NCI-H524 treated with DMSO at 0.1 percent for 48 hours (cell line): ENCODE results near the gene ATXN1.
"Not testable (repeated sequence)": the region's sequence is repeated elsewhere in the genome, so short reads cannot be mapped to it uniquely, and the experiment has no call there.

Experiments
- DNase-seq: peaks from one replicate; lab custom pipeline; 2025; lab: John Stamatoyannopoulos, UW

The ATXN1 gene

GRCh38 chr6:16386057-16386456, 375.2 kb downstream of the ATXN1 start:
- DNase-seq, result no peak

GRCh38 chr6:16383607-16384206, 377.6 kb downstream of the ATXN1 start:
- DNase-seq, result no peak

GRCh38 chr6:16381968-16382367, 379.3 kb downstream of the ATXN1 start:
- DNase-seq, result not testable (repeated sequence)

- no peak for DNase-seq
Observed at GRCh38 chr6:16380220-16380809, 380.9 kb downstream of the ATXN1 start.

GRCh38 chr6:16378360-16378759, 382.9 kb downstream of the ATXN1 start:
- not testable (repeated sequence) for DNase-seq

GRCh38 chr6:16377470-16377869, 383.8 kb downstream of the ATXN1 start:
- DNase-seq, result no peak

GRCh38 chr6:16375843-16376242, 385.4 kb downstream of the ATXN1 start:
- DNase-seq, result no peak

GRCh38 chr6:16375206-16375605, 386.1 kb downstream of the ATXN1 start:
- DNase-seq, result no peak

GRCh38 chr6:16374461-16375200, 386.6 kb downstream of the ATXN1 start:
- no peak for DNase-seq

- no peak for DNase-seq
Observed at GRCh38 chr6:16374016-16374415, 387.2 kb downstream of the ATXN1 start.

GRCh38 chr6:16372029-16372776, 389.1 kb downstream of the ATXN1 start:
- DNase-seq, result no peak

- DNase-seq, result no peak
Observed at GRCh38 chr6:16371401-16371800, 389.9 kb downstream of the ATXN1 start.

- DNase-seq, result no peak
Observed at GRCh38 chr6:16370943-16371342, 390.3 kb downstream of the ATXN1 start.

GRCh38 chr6:16369989-16370388, 391.3 kb downstream of the ATXN1 start:
- DNase-seq, result no peak

GRCh38 chr6:16369140-16369745, 392.0 kb downstream of the ATXN1 start:
- no peak for DNase-seq

- DNase-seq, result no peak
Observed at GRCh38 chr6:16367571-16367970, 393.7 kb downstream of the ATXN1 start.

GRCh38 chr6:16363749-16364148, 397.5 kb downstream of the ATXN1 start:
- no peak for DNase-seq

GRCh38 chr6:16362819-16363589, 398.3 kb downstream of the ATXN1 start:
- no peak for DNase-seq

GRCh38 chr6:16362296-16362695, 399.0 kb downstream of the ATXN1 start:
- DNase-seq, result no peak

GRCh38 chr6:16361861-16362260, 399.4 kb downstream of the ATXN1 start:
- DNase-seq, result no peak

GRCh38 chr6:16361121-16361520, 400.1 kb downstream of the ATXN1 start:
- no peak for DNase-seq
